Stimulated activated CD8-positive, alpha-beta memory T cell treated with anti-CD3 and anti-CD28 coated beads, Interleukin-12 subunit alpha, Interleukin-12 subunit beta, amount 100 ng/mL, for 24 hours (primary cell): Measurements from ENCODE around the gene CELF3.
"Not testable (repeated sequence)": the region's sequence is repeated elsewhere in the genome, so short reads cannot be mapped to it uniquely, and the experiment has no call there.

Experiments
- DNase-seq: peaks from one replicate; pipeline ENCODE4 v3.0.0-alpha.2; 2020; ENCODE audit errors: extremely low read depth

The CELF3 gene

DNA sequence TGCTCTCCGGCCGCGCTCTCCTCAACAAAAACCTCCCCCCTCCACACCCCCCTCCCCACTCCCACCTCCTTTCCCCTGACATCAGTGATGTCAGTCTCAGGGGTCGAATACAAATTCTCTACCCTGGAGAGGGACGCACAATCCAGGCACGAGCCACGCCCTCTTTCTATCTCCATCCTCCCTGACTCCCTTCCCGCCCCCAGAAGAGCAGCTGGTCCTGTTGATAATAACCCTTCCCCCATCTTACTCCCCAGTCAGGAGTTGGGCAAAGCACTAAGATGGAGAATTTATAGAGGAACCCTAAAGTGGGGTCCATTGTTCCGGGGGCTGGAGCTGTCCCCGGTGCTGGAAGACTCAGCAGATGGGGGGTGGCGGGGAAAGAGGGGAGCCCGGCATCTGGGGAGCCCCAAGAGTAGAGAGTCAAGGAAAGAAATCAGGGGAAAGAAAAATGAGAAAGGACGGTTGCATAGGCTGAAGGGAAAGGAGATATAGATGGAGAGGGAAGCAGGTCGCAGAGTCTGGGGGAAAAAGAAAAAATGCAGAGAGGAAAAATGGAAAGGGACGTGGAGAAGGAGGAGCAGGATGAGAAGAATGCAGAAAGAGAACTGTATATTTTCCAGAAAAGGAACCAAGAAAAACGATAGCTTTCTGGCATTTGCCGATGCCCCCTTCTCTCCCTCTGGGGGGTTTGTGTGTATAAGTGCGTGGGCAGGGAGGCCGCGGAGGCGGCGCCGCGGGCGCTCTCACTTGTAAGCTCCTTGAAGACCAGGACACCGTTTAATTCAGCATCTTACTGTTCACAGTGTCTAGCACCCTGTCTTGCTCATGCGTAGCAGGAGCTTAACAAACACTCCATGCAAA, at the start of gene CELF3:
TSS of gene CELF3 (minus strand) at position 33 of the 861 bp plus-strand sequence. CDS start 783 bp downstream, outside the sequence.
- no peak for DNase-seq

GRCh38 chr1:151763990-151764389, 47.4 kb upstream of the CELF3 start:
- no peak for DNase-seq

- DNase-seq: peak; percentile 68
Observed at GRCh38 chr1:151762941-151763921, 46.6 kb upstream of the CELF3 start, which contains the start of gene MRPL9. Gene MRPL9 (minus strand): TSS chr1:151763496. CDS start chr1:151763479, 17 bp downstream.

GRCh38 chr1:151760597-151761385, 44.2 kb upstream of the CELF3 start:
- DNase-seq: no peak

GRCh38 chr1:151759241-151759640, 42.6 kb upstream of the CELF3 start:
- no peak for DNase-seq

DNA sequence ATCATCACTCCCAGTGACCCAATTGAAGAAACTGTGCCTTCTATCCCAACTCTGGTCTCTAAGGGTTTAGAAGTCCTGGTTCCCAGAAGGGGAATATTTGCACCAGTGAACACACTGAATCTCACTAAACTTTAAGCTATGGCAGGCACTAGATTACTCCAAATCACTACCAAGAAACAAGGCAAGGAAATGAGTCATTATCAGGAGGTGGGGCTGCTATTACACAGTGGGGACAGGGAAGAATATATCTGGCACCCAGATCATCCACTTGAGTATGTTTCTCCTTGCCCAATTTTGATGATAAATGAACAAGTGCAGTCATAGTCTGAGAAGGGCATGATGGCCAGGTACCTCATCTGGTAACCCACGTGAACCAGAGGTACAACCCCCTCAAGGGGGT, 39.7 kb upstream of the CELF3 start:
- no peak for DNase-seq

DNA sequence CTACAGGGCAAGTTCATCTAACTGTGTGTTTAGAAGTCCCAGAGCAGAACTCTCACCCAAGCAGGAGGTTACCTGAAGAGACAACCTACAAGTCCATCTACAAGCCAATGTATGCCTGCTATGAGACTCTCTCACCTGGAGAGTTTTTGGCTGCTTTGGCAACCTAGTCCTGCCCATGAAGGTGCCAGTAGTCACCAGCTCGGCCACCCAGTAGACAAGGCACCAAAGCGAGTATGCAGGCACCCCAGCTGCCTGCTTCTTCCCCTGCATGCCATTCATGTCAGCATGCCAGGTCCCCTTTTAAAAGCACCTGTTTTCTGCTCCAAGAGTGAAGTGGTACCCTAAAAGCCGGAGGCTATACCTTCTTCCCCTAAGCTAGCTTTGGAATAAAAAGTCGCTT, 24.9 kb upstream of the CELF3 start:
- DNase-seq: no peak

DNA sequence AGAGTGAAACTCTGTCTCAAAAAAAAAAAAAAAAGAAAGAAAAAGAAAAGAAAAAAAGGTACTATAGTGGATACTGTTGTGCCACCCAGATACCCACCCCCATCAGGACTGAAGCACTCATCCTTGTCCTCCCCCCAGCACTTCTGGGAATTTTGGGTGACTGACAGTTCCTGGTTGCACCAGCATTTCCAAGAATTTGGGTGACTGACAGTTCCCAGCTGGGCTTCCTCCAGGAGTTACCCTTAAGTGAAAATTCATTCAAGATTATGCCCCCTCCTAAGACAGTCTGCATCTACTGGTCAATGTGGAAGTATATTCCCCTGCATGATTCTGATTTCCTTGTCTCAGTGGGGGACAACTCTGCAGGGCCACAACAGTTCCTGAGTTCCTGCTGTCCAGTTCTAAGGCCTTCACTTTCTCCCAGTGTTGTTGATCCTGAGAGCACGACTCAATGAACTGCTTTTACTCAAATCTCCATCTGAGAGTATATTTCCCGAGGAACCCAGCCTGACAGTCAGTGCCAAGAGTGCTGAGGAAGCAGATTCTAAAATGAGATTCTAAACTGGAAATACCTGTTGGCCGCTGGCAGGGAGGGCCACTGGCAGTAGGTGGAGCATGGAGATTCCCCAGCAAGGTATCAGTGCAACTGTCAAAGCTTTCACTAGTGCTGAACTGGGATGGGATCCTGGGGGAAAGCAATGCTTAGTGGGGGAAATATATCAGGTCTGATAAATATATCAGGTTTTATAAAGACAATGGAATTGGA, 23.2 kb upstream of the CELF3 start:
- no peak for DNase-seq

GRCh38 chr1:151737479-151737878, 20.9 kb upstream of the CELF3 start:
- no peak for DNase-seq

DNA sequence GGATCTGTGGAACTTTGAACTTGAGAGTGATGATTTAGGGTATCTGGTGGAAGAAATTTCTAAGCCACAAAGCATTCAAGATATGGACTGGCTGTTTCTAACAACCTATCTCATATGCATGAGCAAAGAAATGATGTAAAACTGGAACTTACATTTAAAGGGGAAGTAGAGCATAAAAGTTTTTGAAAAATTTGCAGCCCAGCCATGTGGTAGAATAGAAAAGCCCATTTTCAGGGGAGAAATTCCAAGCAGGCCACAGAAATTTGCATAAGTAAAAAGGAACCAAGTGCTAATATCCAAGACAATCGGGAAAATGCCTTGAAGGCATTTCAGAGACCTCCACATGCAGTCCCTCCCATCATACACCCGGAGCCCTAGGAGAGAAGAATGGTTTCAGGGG, 20.4 kb upstream of the CELF3 start:
- no peak for DNase-seq

GRCh38 chr1:151733995-151734394, 17.4 kb upstream of the CELF3 start:
- DNase-seq: not testable (repeated sequence)

DNA sequence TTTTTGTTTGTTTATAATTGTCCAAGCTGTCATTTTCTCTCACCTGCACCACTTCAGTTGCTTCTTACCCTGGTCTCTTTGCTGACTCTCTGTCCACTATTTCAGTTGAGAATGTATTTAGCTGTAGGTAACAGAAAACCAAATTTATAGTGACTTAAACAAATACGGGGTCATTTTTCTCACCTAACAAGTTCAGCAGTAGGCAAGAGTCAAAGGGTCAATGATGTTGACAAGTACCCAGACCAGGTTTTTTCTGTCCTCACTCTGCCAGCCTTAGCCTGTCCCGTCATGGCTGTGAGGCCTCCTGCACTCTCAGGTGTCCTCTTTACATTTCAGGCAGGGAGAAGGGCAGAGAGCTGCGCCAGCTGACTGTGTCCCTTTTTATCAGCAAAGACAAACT, 16.5 kb upstream of the CELF3 start:
- DNase-seq: no peak

GRCh38 chr1:151729966-151730291, 13.3 kb upstream of the CELF3 start:
- no peak for DNase-seq

- no peak for DNase-seq
Observed at GRCh38 chr1:151729157-151729965, 12.8 kb upstream of the CELF3 start.

DNA sequence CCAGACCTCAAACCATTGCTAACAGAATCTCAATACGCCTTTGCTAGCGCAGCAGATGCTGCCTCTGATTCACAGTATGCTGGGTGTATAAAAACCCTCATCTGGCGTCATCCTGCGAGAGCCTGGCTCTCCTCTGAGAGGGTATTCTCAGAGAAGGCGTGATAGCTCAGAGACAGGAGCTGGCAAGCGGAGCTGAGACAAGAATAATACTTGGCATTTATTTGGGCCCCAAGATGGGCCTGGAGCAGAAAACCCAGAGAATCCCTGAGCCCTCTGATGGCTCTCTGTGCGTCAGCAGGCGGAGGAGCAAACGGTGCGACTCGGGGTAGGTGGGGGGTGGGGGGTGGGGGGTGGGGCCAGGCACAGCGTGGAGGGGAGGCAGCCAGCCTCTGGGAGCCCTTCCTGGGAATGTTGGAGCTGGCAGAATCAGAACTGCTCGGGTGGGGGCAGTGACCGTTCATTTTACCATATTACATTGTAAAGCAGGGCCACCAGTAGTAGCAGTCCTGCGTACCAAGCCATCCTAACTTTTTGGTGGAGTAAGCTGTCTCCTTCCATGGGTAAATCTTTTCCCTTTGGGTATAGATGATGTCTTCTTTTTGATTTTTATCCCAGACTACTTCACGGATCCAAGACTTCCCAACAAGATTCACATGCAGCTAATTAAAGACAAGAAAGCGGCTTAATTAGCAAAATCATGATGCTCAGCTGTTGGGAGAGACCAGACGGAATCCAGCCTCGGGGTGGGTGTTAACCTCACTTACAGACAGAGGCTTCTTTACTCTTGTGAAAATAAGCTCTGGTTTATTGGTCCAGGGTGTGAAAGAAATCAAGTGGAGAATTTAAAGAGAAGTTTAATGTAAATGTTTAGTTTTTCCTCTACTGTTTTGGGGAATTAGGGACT, 11.8 kb upstream of the CELF3 start:
- no peak for DNase-seq

DNA sequence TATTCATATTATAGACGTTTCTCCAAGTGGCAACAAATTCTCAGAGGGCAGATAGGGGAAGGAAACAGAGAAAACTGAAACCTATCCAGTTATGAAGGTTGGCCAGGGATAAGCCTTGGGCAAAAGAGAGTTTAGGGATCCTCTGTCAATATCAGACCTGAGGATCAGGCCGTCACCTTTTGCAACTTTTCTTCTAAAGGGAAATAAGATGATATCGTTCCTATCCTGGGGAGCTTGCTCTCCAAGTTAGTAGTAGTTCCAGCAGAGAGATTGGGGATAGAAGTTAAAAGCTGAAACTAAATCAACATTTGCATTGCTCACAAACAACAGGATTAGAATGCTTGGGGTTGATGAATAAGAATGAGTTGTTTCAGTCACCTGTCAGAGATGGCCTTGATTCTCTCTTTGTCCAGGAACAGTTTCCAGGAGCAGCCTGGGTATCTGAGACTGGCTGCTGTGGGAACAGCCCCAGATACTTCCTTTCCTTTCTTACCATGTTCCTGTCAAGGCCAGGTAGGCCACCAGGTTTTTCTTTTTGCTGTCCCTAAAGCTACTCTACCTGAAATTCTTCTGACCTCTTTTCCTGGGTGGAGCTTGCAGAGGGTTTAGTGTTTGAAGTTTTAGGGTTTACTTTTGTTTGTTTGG, 7.2 kb upstream of the CELF3 start:
- DNase-seq: no peak

DNA sequence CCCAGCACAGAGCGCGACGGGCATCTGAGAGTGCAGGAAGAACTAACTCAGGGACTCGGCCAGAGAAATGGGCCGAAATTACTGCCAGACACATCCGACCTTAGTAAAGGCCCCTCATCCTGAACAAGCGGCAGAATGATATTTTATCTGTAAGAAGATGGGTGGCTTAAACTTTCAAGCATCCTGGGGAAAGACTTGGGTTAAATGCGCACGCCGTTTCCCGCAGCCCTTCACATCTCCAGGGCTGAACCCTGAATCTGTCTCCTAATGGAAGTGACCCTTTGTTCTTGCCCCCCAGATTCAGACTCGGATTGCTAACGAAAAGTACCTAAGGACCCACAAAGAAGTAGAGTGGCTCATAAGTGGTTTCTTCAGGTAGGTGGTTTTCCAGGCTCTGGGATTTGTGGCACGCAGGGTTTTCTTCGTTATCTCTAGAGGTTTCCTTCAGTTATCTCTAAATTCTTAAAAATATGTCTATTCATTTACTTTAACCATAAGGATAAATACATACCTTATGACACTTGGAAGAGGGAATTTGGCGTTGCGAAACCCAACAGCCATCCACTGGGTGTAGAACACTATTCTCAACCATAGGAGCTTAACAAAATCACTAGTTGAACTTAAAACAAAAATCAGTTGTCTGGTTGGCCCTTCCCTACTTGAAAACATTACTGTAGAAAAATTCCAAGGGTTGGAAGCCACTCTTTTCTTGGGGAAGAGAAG, 5.3 kb upstream of the CELF3 start:
- DNase-seq: no peak
